CD1c-positive myeloid dendritic cell (primary cell): Measurements from ENCODE around the gene TMEM255A.

Source experiments
- DNase-seq: peaks from one replicate; pipeline ENCODE4 v3.0.0-alpha.2; 2016; ENCODE audit errors: extremely low spot score

TMEM255A gene

GRCh38 chrX:120269373-120270035 is 41.8 kb downstream of the TMEM255A start:
- DNase-seq, result peak; percentile 77

GRCh38 chrX:120264341-120264740 is 46.9 kb downstream of the TMEM255A start:
- peak; percentile 60 for DNase-seq

- DNase-seq, result peak; percentile 80
These were observed 48.2 kb downstream of the TMEM255A start for GRCh38 chrX:120262859-120263708.

GRCh38 chrX:120260369-120260768 is 50.9 kb downstream of the TMEM255A start:
- DNase-seq, result no peak

GRCh38 chrX:120253784-120254183 is 57.5 kb downstream of the TMEM255A start:
- DNase-seq, result peak; percentile 3

- DNase-seq, result peak; percentile 20
These were observed 59.7 kb downstream of the TMEM255A start for GRCh38 chrX:120251471-120252011.

- DNase-seq, result peak; percentile 91
These were observed 60.6 kb downstream of the TMEM255A start, which contains the start of gene ZBTB33 for GRCh38 chrX:120250522-120251271. ZBTB33 (plus strand) TSS chrX:120250812; CDS start chrX:120253416, 2,604 bp downstream.

GRCh38 chrX:120244735-120245498 is 66.3 kb downstream of the TMEM255A start:
- peak; percentile 70 for DNase-seq

- no peak for DNase-seq
These were observed 66.9 kb downstream of the TMEM255A start for GRCh38 chrX:120244395-120244734.

GRCh38 chrX:120242813-120243212 is 68.4 kb downstream of the TMEM255A start:
- DNase-seq, result no peak

- no peak for DNase-seq
These were observed 72.3 kb downstream of the TMEM255A start for GRCh38 chrX:120238933-120239332.

- no peak for DNase-seq
These were observed 74.4 kb downstream of the TMEM255A start for GRCh38 chrX:120236687-120237479.

- no peak for DNase-seq
These were observed 76.0 kb downstream of the TMEM255A start for GRCh38 chrX:120235284-120235683.

GRCh38 chrX:120228187-120228908 is 82.9 kb downstream of the TMEM255A start:
- no peak for DNase-seq

- DNase-seq, result no peak
These were observed 86.9 kb downstream of the TMEM255A start for GRCh38 chrX:120224388-120224787.

- no peak for DNase-seq
These were observed 87.9 kb downstream of the TMEM255A start for GRCh38 chrX:120223374-120223773.

- DNase-seq, result peak; percentile 61
These were observed 97.6 kb downstream of the TMEM255A start for GRCh38 chrX:120213438-120214265.
